KBM-7 (cell line): ENCODE results near the gene SOX11.

Source experiments
- DNase-seq: peaks from one replicate; pipeline ENCODE4 v3.0.0-alpha.2; 2015
- in situ Hi-C: fragments of 300-500 bp; cut with MboI; formaldehyde crosslinking; loops from 2 replicates; pipeline ENCODE4 v1.14.3; 2020; ENCODE audit warnings: low sequenced_read_pairs, low pct_unique_long_range_greater_than_20kb, mixed read lengths

The SOX11 gene

GRCh38 chr2:5748946-5749345 lies 56.8 kb downstream of the SOX11 start:
- in situ Hi-C loops: no loop called here
- DNase-seq: no peak

GRCh38 chr2:5749347-5749746 lies 57.2 kb downstream of the SOX11 start:
- in situ Hi-C loops: no loop called here
- no peak for DNase-seq
